Thoracic aorta (tissue), 2 donors: ENCODE results near the gene SDK2. TPM values are rescaled to one million over a fixed set of nuclear protein-coding genes. Genes with fewer than 3 reads are reported as not detected.
A peak's percentile ranks its signal among the peaks of the same experiment; 100 is the strongest.
"Not testable (repeated sequence)": the region's sequence is repeated elsewhere in the genome, so short reads cannot be mapped to it uniquely, and the experiment has no call there.

ENCODE experiments used
- ATAC-seq: fragments of 150-250 bp; one replicate; pipeline ENCODE4 v1.8.0; 2017; ENCODE audit warnings: low read depth; ENCODE audit not compliant: insufficient number of reproducible peaks, low FRiP score
- DNase-seq: peaks from one replicate; pipeline ENCODE4 v3.0.0-alpha.2; 2020; ENCODE audit warnings: low spot score
- H3K27ac ChIP-seq, 2 donors: fragments of 200-600 bp; sonication (generic); 1 replicate in 1 of 2; 2 replicates in 1 of 2; pipeline ENCODE4 v1.5.1; 2016; ENCODE audit warnings: mild to moderate bottlenecking in 2 of 2, moderate library complexity in 2 of 2
- H3K27me3 ChIP-seq: fragments of 200-600 bp; sonication (generic); replicated peaks from 2 replicates; pipeline ENCODE4 v1.6.0; 2016; ENCODE audit warnings: mild to moderate bottlenecking; ENCODE audit not compliant: insufficient read depth
- H3K36me3 ChIP-seq: fragments of 200-600 bp; sonication (generic); one replicate; pipeline ENCODE4 v1.5.1; 2016
- H3K4me1 ChIP-seq, 2 donors: fragments of 200-600 bp; sonication (generic); 1 replicate in 1 of 2; 2 replicates in 1 of 2; pipeline versions ENCODE4 v1.5.1 to v1.6.0; 2016; ENCODE audit warnings: low read depth in 2 of 2, mild to moderate bottlenecking in 1 of 2; ENCODE audit not compliant: control insufficient read depth in 1 of 2
- H3K4me3 ChIP-seq: fragments of 200-600 bp; sonication (generic); 2 replicates; pipeline ENCODE4 v1.5.1; 2016; ENCODE audit warnings: mild to moderate bottlenecking
- H3K9me3 ChIP-seq: fragments of 200-600 bp; sonication (generic); 2 replicates; pipeline ENCODE4 v1.5.1; 2016
- CTCF ChIP-seq: fragments of 200-600 bp; sonication (generic); IDR thresholded peaks from one replicate; pipeline ENCODE4 v1.5.1; 2019; ENCODE audit warnings: antibody characterized with exemption
- total RNA-seq, 2 donors: library from RNA; depleted of rRNA; stranded (reverse); fragments of >200 nt; gene quantifications; one replicate each; pipeline versions ENCODE4 v1.1.0 to v1.2.3, GENCODE V29; 2016

Gene SDK2
- total RNA-seq, 2 donors from 2014 or later: 6.0 to 8.9 TPM

GRCh38 chr17:73315471-73315870 lies 328.8 kb downstream of the SDK2 start:
- Histone ChIP-seq H3K9me3 (no peaks in the 10 kb centered on the region), H3K27me3 (no peaks in the 10 kb centered on the region), H3K36me3 (no peaks in the 10 kb centered on the region), H3K27ac (no peak overlapping the region), H3K4me3 (no peak overlapping the region), H3K4me1 (peaks cover 0 to 5% of the 10 kb centered on the region in 2 donors)
- TF ChIP-seq CTCF: no peak
- no peak for DNase-seq
- no peak for ATAC-seq

GRCh38 chr17:73313526-73314127 lies 330.6 kb downstream of the SDK2 start:
- TF ChIP-seq CTCF: no peak
- no peaks in the 10 kb centered on the region for H3K36me3 ChIP-seq
- H3K9me3 ChIP-seq: no peaks in the 10 kb centered on the region
- H3K4me3 ChIP-seq: no peak overlapping the region
- DNase-seq (no peak), ATAC-seq (no peak)
- H3K4me1 ChIP-seq: peaks cover 13 to 22% of the 10 kb centered on the region in 2 donors
- H3K27ac ChIP-seq: no peak overlapping the region
- H3K27me3 ChIP-seq: no peaks in the 10 kb centered on the region

GRCh38 chr17:73312887-73313286 lies 331.4 kb downstream of the SDK2 start:
- H3K4me1 ChIP-seq: peaks cover 16 to 27% of the 10 kb centered on the region in 2 donors
- not testable (repeated sequence) for H3K36me3 ChIP-seq, H3K27me3 ChIP-seq, DNase-seq, H3K4me3 ChIP-seq, H3K9me3 ChIP-seq, ATAC-seq, H3K27ac ChIP-seq

GRCh38 chr17:73311781-73312641 lies 332.2 kb downstream of the SDK2 start, which contains the start of gene CDC42EP4:
TSS of gene CDC42EP4 (minus strand) at chr17:73312001. CDS start at chr17:73286500, 25,501 bp downstream.
- Histone ChIP-seq H3K4me1 (peaks cover 23 to 36% of the 10 kb centered on the region in 2 donors), H3K27me3 (no peaks in the 10 kb centered on the region), H3K4me3 (peak within 1 kb of the TSS; percentile 96), H3K9me3 (no peaks in the 10 kb centered on the region), H3K27ac (peak within 1 kb of the TSS; percentile 98 to 99), H3K36me3 (no peaks in the 10 kb centered on the region)
- TF ChIP-seq CTCF: no peak
- DNase-seq (peak; percentile 84), ATAC-seq (peak; percentile 86)

GRCh38 chr17:73311428-73311780 lies 332.8 kb downstream of the SDK2 start:
- Histone ChIP-seq H3K4me1 (peaks cover 29 to 42% of the 10 kb centered on the region in 2 donors), H3K27me3 (no peaks in the 10 kb centered on the region), H3K36me3 (no peaks in the 10 kb centered on the region), H3K4me3 (peak overlapping the region; percentile 96), H3K9me3 (no peaks in the 10 kb centered on the region), H3K27ac (peak overlapping the region; percentile 98 to 99)
- DNase-seq: no peak
- ATAC-seq: no peak
- no peak for TF ChIP-seq CTCF
